GM15510 (cell line): Measurements from ENCODE around the gene OR2AE1.

ENCODE experiments used
- POLR2A ChIP-seq: IDR thresholded peaks from 3 replicates; pipeline ENCODE4 v1.6.1; 2011; ENCODE audit warnings: borderline replicate concordance; ENCODE audit not compliant: insufficient read length; ENCODE audit errors: extremely low read depth

Gene OR2AE1

DNA sequence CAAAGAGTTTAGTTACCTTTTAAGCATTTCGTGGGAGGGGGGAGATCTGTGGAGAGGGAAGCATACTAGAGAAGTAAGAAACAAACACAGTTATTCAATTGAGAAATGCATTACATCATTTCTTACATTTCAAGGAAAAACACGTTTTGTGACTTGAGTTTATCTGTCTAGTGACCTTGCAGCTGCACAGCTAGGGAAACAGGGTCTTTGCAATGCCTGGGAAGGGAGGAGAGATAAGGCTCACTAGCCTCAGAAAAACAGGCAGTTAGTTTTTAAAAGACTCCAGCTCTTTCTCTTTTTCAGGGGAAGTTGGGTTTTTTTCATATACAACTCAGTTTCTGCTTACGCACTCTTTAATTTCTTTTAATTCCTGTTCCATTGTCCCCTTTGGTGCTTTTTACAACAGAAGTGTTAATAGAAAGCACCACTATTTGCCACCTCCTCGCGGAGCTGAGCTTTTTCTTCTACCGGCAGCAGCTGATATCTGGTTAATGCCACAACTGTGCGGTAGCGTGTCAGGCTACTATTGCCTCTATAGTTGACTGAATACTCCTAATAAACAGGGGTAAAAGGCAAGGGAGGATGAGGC is 43.5 kb downstream of the OR2AE1 start:
- no peak for TF ChIP-seq POLR2A

DNA sequence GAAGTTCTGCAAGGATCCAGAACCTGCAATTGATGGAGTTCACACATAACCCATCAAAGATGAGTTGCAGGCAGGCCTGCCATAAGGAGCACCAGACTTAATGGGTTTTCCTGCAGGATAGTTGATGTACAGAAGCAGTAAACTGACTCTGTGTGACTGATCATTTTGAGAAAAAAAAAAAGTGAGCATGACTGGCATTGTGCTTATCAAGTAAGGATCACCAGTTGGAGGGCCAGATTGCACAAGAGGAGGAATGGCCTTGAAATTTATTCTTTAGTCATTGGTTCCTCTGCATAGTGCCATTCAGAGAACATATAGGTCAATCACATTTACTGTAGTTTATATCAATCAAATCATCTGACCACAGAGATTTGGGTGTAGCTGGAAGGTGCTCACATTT is 45.2 kb downstream of the OR2AE1 start:
- TF ChIP-seq POLR2A = no peak

- TF ChIP-seq POLR2A = no peak
These were observed 47.2 kb downstream of the OR2AE1 start for GRCh38 chr7:99829524-99830160.

GRCh38 chr7:99828811-99829210 is 48.0 kb downstream of the OR2AE1 start:
- no peak for TF ChIP-seq POLR2A

DNA sequence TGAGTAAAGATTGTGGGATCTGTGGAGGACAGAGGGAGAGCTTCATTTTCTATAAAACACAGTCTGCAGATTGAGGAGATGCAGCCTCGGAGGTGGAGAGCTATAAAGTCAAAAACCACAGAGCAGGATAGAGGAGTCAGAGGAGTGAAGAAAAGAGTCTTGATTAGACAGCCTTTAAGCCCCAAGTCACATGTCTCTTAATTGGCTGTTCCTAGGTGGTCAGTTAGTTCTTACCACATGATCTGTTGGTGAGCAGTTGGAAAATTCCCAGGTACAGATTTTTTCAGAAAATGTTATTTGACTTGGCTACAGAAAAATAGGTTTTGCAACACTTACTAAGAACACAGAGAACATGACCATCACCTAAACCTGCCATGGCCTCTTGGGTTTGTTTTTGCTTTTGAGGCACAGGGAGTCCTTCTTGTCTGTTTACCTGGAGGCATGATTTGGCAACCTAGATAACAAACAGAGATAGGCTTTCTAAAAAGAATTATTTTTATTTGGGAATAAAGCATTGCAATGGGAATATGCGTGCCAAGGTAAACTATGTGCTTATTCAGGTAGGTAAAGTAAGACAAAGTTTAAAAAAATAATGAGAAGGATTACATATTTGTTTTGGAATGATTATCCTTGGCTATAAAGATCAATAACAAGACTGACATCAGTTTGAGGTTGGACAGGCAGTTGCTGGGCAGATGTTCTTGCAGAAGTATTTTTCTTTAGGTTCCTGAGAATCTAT is 49.6 kb downstream of the OR2AE1 start:
- no peak for TF ChIP-seq POLR2A
